GM18870 (cell line): ENCODE data around the gene LINC00237.
A peak's percentile ranks its signal among the peaks of the same experiment; 100 is the strongest.

ENCODE experiments used
- ATAC-seq: cut with Tn5 transposase; IDR thresholded peaks from one replicate; pipeline ENCODE4 v1.9.1; 2021; ENCODE audit warnings: moderate library complexity; ENCODE audit not compliant: unreplicated experiment

The LINC00237 gene

DNA sequence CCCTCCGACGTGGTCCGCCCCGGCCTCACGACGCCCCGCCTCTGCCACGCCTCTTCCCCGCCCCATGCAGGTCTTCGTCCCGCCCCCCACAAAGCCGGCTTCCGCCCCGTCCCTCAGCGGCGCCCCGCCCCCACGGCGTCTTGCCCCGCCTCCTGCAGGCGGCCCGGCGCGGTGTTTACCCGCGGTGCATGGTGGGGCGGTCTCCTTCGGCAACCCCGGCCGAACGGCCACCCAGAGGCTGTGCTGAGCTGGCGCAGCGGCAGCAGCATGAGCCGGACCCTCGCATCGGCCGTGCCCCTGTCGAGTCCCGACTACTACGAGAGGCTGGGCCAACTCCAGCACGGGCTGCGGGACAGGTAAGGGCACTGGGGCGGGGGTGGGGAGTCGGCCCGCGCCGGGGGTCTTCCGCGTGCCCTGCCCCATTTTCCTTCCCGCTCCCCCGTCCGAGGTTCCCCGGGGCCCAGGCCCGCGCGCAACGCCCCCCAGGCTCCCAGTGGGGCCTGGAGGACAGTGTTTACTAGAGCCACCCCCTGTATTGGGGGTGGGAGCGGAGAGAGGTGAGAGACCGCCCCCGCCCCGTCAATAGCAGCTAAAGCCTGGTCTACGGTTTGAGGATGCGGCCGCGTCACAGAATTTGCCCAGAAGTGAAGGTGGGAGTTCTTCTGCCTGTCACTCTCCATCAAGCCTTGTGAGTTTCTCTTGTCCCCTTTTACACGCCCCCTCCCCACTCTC is 19.9 kb upstream of the LINC00237 start, which contains the start of gene KIZ:
TSS of gene KIZ (plus strand) at position 234 of the 732 bp plus-strand sequence. CDS start at position 268, 34 bp downstream.
- peak; percentile 77 for ATAC-seq

DNA sequence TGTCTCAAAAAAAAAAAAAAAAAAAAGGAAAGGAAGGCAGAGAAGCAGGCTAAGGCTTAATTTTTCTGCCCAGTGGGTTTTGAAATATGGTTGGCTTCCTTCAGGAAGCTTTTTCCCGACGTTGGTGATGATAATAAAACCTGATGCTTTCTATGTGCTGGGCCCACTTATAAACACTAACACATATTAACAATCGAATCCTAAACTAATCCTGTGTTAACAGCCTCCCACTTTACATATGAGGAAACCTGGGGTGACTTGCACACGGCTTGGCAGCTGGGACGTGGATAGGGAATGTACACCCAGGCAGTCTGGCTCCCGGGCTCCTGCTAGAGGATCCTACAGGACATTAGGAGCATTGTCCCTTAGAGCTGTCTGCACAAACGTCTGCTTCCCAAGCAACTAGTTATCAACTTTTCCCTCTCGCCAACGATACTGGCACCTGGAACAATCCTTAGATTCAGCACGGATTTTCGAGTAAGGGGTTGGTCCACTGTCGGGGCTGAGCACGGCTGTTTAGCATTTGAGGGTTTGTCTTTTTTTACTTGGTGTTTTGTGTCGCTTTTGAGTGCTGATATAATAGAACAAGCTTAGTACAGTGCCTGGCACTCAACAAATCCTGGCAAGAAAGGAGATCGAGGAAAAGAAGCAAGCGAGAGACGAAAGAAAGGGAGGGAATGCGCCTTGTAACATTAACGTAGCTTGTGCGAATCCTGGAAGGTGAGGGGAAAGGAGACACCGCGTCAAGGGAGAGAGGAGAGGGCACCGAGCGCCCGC is 19.1 kb upstream of the LINC00237 start:
- ATAC-seq: peak; percentile 47

DNA sequence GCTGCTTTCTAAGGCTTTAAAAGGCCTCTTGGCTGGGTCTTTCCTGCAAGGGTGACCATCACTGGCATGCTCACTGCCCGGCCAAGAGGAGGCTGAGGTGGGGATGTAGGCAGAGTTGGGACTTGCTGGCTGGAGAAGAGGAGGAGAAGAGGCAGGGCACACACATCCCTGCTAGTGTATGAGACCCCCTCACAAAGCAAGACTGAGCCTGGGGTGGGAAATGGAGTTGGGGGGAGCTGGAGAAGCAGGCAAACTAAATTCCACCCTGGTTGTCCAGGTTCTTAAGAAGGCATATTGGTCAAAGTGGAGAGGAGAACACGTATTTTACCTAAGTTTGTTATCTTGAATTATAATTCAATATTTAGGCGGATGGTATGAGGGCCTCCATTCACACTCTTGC is 18.0 kb upstream of the LINC00237 start:
- ATAC-seq: no peak

DNA sequence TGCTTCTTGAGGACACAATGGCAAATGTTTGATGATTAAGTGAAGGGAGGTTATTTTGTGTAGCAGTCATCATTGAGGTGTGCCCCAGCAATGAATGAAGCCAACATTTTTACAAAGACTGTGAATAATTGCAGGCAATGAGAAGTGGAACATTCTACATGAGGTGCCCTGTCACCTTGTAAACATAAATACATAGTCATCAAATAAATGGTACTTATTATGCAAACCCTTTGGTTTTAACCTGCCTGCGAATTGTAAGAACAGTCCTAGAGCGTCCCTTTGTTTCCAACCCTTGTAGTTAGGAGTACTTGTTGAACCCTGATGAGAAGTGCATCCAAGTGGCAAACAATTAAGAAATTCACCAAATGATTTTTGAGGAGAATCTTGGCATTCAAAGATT is 12.6 kb upstream of the LINC00237 start:
- no peak for ATAC-seq

DNA sequence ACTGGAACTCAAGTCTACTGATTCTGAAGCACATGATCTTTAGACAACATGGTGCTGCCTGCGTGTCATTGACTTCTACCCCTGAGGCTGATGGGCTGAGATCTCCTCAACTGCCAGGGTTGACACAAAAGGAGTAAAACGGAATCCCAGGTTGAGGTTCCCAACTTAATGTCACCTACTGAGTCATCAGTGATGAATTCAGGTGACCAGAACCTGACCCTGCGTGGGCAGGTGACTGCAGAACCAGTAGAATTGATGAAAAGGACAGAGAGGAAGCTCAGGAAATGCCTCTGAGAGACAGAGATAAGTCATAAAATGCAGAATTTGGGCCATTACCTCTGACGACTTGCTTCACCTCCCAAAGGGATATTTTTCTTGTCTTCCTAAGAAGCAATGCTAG is 12.0 kb upstream of the LINC00237 start:
- no peak for ATAC-seq

DNA sequence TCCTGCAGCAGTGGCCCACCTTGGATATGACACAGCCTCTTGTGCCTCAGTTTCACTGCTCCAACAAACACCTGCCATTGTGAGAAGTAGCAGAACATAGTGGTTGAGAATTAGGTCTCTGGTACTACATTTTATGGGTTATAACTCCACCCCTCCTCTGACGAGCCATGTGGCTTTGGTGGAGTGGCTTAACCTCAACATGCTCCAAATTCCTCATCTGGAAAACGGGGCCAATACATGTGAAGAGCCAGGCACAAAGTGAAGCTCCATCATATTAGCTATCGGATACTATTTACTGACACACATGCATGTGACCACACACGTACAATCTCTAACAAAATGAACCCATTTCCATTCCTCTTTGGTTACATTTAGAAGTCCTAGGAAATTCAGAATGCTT is 11.4 kb upstream of the LINC00237 start:
- ATAC-seq: no peak

DNA sequence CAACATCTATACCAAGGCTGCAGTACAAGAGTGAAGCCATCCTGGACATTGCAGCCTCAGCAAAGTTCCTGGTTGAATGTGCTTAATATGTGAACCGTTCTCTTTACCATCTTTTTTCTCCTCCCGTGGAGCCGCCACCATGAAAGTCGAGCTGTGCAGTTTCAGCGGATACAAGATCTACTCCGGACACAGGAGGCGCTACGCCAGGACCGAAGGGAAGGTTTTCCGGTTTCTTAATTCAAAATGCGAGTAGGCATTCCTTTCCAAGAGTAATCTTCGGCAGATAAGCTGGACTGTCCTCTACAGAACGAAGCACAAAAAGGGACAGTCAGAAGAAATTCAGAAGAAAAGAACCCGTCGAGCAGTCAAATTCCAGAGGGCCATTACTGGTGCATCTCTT is 8.4 kb upstream of the LINC00237 start:
- ATAC-seq: no peak

DNA sequence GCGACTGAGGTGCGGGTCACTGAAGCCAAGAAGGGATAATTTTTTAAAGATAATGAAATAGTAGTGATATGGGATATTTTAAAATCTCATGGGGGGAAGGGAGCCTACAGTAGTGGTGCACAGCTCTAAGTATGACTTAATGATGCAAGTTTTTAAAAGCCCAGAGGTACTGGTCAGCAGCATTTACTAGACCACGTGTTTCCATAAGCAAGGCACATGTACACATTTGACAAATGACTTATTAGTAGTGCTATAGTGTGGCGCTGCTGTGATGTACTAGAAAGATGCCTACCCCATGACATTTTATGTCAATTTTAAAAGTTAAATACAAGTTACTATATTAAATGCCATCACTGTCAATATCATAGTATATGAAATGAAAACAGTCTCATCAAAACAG is 7.5 kb upstream of the LINC00237 start:
- ATAC-seq: no peak

DNA sequence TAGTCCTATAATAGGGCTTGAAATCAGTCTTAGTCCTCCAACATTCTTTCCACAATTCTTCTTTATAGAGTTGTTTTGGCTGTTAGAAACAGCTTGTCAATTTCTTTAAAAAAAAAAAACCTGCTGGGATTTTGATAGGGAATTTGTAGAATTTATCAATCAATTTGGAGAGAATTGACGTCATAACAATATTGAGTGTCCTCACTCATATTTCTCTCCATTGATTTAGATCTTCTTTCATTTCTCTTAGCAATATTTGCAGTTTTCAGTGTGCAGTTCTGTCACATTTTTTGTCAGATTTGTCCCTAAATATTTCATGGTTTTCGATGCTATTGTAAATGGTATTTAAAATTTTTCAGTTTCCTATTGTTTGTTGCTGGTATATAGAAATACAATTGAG is 5.3 kb upstream of the LINC00237 start:
- ATAC-seq: no peak

DNA sequence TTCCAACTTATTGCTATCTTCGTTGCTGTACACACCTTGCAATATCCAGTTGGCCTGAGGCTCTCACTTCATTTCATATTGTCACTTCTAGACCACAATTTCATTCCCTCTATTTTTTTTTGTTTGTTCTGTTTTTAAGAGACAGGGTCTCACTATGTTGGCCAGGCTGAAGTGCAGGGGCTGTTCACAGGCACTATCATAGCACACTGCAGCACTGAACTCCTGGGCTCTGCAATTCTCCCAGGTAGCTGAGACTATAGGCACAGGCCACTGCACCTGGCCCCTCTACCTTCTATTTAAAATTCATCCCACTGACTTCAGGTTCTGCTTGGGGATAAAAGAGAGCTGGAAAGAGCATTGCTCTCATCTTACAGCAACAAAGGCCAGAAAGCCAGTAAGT is 4.7 kb upstream of the LINC00237 start:
- ATAC-seq: no peak

DNA sequence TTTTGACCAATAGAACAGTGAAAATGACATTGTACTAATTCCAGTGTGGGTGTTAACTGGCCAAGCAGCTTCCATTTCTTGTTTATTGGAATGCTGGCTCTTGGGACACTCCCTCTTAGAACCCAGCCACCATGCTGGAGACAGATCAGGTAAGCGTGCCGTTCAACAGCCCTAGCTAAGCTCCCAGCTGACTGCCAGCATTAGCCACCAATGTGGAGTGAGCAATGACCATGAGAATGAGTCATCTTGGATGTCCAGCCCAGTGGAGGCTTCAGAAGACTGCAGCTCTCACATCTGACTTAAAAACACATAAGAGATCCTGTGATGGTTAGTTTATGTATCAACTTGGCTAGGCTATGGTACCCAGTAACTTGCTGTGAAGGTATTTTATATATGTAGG is 3.0 kb upstream of the LINC00237 start:
- ATAC-seq: no peak

DNA sequence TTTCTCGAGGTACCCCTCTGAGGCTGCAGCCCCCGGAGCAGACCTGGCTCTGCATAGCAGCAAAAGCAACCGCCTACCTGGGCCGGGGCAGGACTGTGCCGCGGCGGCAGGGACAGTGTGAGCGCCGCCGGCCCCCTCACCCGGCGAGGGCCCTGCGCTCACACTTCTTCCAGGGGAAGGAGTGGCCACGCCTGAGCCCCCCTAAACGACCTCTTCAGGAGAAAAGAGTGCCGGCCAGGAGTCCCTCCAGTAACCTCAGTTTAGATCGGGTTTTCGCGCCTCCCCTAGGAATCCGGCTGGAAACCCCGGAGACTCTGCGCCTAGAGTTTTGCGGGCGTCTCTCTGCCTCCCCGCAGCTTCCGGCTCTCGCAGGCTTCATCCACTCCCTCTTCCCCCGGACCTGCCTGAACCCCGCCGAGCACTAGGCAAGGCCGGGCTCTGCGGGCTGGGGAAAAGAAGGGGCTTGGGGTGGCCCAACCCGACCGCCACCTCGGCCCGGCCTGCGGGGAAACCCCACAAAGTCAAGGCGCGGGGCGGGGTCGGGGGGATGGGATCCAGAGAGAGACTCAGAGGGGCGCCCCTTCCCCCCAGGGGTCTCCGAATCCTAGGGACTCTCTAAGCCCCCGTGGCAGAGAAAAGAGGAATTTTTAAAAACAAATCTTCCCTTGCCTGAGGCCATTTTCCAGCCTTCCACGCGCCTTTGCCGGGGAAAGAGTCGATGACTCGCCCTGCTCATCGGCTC is 558 bp downstream of the LINC00237 start:
- no peak for ATAC-seq

DNA sequence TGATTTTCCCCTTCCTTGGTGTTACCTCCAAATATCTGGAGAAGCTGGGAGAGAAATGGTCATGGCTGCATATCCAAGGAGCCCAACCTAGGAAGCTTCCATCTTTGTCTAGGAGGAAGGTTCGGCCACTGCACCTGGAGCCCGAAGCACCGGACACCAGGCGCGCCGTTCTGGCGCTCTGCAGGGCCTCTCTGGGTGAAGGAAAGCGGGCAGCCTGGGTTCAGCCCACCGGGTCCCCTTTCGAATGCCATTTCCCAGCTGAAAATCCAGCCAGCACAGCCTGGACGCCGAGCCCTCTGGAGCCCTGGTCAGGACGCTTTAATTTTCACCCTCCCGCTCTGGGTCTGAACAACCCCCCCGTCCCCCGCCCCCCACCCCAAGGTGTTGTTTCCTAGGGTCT is 1.2 kb downstream of the LINC00237 start:
- ATAC-seq: no peak

DNA sequence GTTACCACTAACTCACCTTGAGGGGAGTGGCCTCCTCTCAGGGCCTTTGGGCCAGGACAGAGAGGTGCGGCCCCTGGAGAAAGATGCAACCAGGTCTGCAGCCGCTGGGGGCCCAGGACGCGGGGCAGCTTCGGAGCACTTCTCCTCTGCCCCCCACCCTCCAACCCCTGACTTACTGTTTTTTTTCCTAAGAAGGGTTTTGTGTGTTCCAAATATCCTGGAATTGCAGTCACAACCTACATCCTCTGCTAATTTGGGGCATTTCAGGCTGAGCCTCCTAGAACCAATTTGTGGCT is 1.7 kb downstream of the LINC00237 start:
- ATAC-seq: no peak

DNA sequence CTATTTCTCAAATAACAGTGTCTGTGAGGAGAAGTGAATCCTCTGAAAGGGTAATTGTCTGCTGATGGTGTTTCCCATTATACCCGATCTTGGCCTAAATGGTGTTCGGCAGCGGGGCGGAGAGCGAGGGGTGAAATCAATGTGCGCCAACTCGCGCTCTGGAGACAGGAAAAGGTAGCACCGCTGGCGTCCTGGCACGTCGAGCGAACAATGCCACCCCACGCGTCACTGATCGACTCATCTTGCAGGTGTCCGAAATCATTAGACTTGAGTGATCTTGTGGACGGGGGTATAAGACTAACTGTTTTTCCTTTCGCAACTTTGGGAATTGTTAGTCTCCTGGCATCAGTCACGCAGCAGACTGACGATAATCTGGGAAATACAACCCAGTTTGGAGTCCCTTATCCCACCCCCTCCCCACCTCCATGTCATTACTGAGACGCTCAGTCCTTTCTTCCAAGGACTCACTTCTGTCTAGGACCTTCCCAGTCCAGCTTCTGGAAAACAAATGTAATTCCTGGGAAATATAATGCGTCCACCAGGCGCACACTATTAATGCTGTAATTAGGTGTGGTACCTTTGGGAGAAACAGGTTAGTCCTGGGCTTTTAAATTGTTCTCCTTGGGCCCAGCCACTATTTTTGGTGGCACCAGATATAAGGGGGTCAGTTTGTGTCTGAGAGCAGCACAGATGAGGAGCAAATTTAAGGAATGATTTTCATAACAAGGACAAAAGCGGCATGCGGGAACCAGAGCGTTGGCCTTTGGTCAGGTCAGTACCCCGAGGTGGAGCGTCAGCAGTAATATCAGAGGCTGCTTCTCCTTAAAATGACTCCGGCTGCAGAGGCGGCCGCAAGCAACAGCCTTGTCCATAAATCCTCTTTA is 2.3 kb downstream of the LINC00237 start:
- no peak for ATAC-seq

DNA sequence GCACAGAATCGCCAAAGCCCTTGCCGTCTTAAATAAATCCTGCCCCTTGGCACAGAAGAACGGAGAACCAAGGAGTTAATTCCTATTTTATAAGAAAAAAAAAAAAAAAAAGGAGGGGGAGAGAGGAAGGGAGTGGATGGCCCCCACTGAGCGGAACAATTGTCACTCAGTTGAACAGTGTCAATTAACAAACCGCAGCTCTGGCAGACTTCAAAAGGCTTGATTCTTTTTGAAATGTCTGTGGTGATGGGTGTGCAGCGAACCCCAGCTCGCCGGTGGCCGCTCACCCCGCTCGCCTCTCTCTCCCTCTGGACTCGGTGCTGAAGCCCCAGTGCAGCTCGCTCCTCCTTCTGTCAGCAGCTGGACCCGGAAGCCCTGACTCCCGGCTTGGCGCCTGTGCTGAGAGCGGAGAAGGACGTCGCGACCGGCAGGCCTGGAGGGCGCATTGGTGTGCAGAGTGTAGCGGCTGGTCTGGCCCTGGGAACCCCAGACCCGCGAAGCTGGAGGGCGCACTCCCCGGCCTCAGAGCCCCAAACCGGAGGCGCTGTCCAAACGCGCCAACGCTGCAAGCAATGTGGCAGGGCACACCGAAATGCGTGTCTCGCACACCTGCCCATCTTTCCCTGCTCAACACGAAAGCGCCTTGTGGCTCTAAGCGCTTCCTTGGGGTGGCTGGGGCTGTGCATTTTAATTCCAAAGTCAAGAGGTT is 3.4 kb downstream of the LINC00237 start:
- ATAC-seq: no peak

DNA sequence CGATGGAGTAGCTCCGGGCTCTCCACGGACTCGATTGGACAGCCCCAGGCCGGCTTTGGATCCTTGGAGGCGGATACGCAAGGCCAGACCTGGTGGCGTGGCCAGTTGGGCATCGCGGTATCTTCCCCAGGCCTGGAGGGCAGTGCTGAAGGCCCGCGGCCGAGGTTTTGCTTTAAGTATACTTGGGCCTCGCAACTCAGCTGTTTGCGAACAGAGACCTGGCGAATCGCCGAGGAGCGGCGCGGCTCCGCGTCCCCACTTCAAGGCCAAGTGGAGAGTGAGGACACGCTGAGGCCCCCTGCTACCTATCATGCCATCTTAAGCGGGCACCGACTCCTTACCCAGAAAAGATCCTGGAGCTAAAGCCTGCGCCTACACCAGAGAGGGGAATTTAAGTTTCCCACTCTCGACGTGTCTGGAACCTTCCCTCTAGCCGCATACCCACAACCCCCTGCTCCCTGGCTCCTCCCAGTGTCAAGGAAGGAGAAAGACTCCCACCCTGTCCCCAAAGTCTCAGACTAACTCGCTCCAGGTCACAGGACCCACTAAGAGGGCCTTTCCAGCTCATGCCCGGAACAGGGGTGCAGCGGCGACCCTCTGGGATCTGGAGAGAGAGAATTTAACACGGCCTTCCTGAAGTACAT is 4.1 kb downstream of the LINC00237 start:
- ATAC-seq: no peak

DNA sequence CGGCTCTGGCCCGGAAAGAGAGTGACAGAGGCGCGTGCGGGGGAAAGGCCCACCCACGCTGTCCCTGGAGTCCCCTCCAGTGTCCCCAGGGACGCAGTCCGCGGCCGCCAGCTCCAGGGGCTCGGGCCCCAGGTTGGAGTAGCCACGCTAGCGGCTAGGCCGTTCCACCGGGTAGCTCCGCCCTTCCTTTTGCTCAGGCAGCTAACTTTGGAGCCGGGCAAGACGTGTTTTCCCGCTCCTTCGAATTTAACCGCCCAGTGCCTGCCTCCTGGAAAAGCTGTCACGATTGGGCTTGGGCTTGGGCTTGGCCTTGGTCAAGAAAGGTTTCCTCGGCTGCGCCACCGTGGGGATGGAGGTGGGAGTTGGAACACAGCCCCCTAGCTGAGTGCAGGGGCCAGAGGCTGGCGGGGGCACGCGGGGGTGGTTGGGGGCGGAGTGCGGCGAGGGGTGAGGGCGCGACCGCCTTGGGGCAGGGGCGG is 4.7 kb downstream of the LINC00237 start:
- no peak for ATAC-seq

DNA sequence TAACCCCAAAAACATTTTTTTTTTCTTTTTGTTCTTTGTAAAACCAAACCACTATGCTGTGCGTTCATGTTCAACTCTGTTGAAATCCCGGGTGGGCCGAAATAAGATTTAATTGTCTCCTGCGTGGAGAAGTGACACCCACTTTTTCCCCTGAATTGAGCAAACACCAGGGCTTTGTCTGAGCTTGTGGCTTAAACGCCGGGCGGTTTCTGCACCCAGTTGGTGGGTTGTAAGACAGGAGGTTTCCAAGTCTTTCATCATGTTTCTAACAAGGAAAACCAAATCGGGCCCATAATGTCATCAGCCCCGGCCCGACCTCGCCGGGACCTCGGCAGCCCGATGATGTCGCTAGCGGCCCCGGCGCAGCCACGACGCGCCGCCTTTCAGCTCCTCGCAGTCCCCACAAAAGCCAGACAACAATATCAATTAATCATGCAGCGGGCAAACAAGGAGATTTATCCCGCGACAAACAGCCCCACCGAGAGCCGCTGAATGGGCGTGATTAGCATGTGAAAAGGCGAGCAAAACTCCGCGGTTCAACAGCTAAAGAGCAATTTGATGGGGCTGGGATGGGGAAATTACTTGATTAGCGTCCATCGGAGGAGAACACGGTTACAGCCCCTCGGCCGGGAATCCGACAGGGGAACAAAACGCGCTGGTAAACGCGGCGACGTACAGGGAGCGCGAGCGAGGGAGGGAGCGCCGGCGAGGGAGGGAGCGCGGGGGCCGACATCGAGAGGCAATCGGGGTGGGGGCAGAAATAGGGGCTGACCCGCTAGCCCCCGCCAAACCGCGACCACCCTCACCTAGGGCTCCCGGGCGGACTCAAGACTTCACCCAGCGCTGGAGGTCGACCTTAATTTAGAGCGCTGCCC is 5.3 kb downstream of the LINC00237 start:
- no peak for ATAC-seq
